ENCODE data around the gene PPP2R3B. TPM values are rescaled to one million over a fixed set of nuclear protein-coding genes. Genes with fewer than 3 reads are reported as not detected.

The PPP2R3B gene
- total and polyA plus RNA-seq, 9 donors, result 144 to 285 (median 257) TPM

DNA sequence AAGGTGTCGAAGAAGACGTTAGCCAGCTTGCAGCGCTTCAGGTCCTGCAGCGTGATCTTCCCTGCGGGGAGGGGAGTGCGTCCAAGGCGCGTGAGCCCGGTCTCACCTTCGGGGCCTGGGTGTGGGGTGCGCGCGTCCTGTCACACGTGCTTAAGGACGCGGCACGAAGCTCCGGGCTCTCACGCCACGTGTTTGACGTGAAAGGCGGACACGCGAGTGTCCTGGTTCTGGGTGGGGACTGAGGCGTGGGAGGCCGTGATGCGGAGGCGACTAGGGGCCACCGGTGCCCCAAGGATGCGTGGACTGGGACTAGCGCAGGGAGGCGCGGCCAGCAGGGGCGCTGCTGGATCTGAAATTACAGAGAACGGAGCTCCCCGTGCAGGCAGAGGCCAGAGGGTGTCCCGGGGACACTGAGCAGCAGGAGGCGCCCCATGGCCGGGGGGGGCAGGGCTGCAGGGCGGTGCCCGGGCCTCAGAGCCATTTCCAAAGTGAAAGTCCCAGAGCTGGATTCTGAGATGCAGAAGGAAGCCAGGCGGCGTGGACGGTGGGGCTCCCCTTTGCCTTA lies 47.8 kb downstream of the PPP2R3B start:
- 97% methylated on average over 40 of the region's 44 CpGs for WGBS (ENCODE audit: insufficient coverage)
- H3K9me3 ChIP-seq (replicated peaks; ENCODE audit: control insufficient read depth, low read depth, low read length), result peaks cover 32% of the 10 kb centered on the region
- no peak overlapping the region for H3K4me3 ChIP-seq (ENCODE audit: low read length)
- no peaks in the 10 kb centered on the region for H3K4me1 ChIP-seq (ENCODE audit: control insufficient read depth, insufficient read depth, low read length)
- H3K27ac ChIP-seq (ENCODE audit: low read length), result no peak overlapping the region
- H3K27me3 ChIP-seq (ENCODE audit: control insufficient read depth, insufficient read depth, low read length), result no peaks in the 10 kb centered on the region
- H3K36me3 ChIP-seq (ENCODE audit: control insufficient read depth, insufficient read depth, low read length), result peaks cover 55% of the 10 kb centered on the region
- DNase-seq, result no peak

DNA sequence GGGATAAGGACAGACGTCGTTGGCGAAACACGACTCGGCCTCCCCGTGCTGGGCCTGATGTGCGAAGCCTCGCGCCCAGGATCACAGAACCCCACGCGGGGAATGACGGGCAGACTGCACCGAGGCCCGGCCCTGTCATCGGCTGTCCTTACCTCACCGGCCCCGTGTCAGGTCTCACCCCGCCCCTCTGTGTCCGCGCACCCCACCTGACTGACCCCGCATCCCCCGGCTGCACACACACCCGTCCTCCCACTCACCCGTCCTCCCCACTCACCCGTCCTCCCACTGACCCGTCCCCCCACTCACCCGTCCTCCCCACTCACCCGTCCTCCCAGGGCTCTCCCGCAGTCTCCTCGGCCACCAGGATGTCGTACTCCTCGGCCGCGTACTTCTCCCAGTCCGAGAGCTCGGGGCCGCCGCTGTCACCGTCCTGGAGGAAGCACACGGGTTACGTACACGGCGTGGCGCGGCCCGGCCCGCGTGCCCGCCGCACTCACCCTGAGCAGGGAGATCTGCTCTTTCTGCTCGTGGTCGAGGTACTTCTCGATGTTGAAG lies 48.3 kb downstream of the PPP2R3B start:
- WGBS (ENCODE audit: insufficient coverage), result 95% methylated on average over 52 of the region's 53 CpGs
- Histone ChIP-seq H3K4me1 (ENCODE audit: control insufficient read depth, insufficient read depth, low read length) (no peaks in the 10 kb centered on the region), H3K27me3 (ENCODE audit: control insufficient read depth, insufficient read depth, low read length) (no peaks in the 10 kb centered on the region), H3K36me3 (ENCODE audit: control insufficient read depth, insufficient read depth, low read length) (peaks cover 59% of the 10 kb centered on the region), H3K27ac (ENCODE audit: low read length) (no peak overlapping the region), H3K9me3 (replicated peaks; ENCODE audit: control insufficient read depth, low read depth, low read length) (peaks cover 31% of the 10 kb centered on the region), H3K4me3 (ENCODE audit: low read length) (no peak overlapping the region)
- no peak for DNase-seq

DNA sequence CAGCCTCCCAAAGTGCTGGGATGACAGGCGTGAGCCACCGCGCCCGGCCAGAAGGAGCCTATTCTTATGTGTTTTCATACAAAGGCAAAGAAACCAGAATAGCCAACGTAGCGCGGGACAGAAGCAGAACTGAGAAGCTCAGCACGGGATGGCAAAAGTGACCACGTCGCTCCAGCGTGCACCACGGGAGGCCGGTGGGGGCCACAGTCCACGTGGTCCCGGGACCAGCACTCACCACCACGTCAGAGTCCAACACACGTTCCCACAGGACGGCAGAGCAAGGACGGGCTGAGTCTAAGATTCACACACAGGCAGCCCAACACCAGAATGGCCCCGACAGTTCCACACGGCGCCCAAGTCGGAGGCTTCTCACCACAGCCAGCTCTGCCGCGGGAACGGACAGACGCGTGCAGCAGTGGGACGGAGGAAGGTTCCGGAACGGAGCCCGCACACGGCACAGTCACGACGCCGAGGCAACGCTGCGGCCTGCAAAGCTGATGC lies 49.3 kb downstream of the PPP2R3B start:
- WGBS (ENCODE audit: insufficient coverage), result 91% methylated on average over 38 of the region's 38 CpGs
- Histone ChIP-seq H3K4me3 (ENCODE audit: low read length) (no peak overlapping the region), H3K9me3 (replicated peaks; ENCODE audit: control insufficient read depth, low read depth, low read length) (peaks cover 31% of the 10 kb centered on the region), H3K36me3 (ENCODE audit: control insufficient read depth, insufficient read depth, low read length) (peaks cover 69% of the 10 kb centered on the region), H3K27me3 (ENCODE audit: control insufficient read depth, insufficient read depth, low read length) (no peaks in the 10 kb centered on the region), H3K27ac (ENCODE audit: low read length) (no peak overlapping the region), H3K4me1 (ENCODE audit: control insufficient read depth, insufficient read depth, low read length) (no peaks in the 10 kb centered on the region)
- no peak for DNase-seq

DNA sequence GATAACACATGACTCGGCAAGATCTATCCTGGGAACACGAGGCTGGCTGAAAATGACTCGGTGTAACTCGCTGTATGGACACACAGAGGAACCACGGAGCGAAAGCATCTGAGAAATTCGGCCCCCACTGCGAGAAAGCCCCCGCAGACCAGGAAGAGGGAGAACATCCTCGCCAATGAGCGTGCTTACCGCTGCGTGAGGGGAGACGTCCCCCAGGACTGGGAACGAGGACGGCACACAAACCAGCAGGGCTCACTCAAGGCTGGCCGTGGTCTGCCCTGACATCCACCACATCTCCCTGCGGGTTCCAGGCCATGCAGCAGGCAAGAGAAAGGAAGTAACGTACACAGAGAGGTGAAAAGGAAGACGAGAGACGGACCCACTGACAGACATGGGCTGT lies 50.5 kb downstream of the PPP2R3B start:
- peaks cover 5% of the 10 kb centered on the region for H3K4me1 ChIP-seq (ENCODE audit: control insufficient read depth, insufficient read depth, low read length)
- H3K36me3 ChIP-seq (ENCODE audit: control insufficient read depth, insufficient read depth, low read length), result peaks cover 61% of the 10 kb centered on the region
- H3K4me3 ChIP-seq (ENCODE audit: low read length), result no peak overlapping the region
- H3K9me3 ChIP-seq (replicated peaks; ENCODE audit: control insufficient read depth, low read depth, low read length), result peaks cover 23% of the 10 kb centered on the region
- WGBS (ENCODE audit: insufficient coverage), result 95% methylated on average over 14 of the region's 21 CpGs
- peaks cover 6% of the 10 kb centered on the region for H3K27me3 ChIP-seq (ENCODE audit: control insufficient read depth, insufficient read depth, low read length)
- no peak for DNase-seq
- H3K27ac ChIP-seq (ENCODE audit: low read length), result no peak overlapping the region

DNA sequence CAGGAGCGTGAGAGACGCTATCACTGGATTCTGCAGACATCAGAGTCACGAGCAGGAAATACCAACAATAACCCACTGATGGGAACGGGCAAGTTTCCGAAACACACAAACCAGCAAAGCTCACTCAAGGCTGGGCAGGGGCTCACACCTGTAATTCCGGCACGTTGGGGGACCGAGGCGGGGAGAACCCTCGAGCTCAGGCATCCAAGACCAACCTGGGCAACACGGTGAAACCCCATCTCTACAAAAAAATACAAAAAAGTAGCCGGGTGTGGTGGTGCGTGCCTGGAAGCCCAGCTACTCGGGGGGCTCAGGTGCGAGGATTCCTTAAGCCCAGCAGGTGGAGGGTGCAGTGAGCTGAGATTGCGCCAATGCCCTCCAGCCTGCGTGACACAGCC lies 51.0 kb downstream of the PPP2R3B start:
- WGBS (ENCODE audit: insufficient coverage), result 100% methylated on average over 7 of the region's 17 CpGs
- peaks cover 9% of the 10 kb centered on the region for H3K4me1 ChIP-seq (ENCODE audit: control insufficient read depth, insufficient read depth, low read length)
- no peak overlapping the region for H3K27ac ChIP-seq (ENCODE audit: low read length)
- H3K4me3 ChIP-seq (ENCODE audit: low read length), result no peak overlapping the region
- DNase-seq, result no peak
- peaks cover 23% of the 10 kb centered on the region for H3K9me3 ChIP-seq (replicated peaks; ENCODE audit: control insufficient read depth, low read depth, low read length)
- H3K27me3 ChIP-seq (ENCODE audit: control insufficient read depth, insufficient read depth, low read length), result peaks cover 10% of the 10 kb centered on the region
- peaks cover 59% of the 10 kb centered on the region for H3K36me3 ChIP-seq (ENCODE audit: control insufficient read depth, insufficient read depth, low read length)

DNA sequence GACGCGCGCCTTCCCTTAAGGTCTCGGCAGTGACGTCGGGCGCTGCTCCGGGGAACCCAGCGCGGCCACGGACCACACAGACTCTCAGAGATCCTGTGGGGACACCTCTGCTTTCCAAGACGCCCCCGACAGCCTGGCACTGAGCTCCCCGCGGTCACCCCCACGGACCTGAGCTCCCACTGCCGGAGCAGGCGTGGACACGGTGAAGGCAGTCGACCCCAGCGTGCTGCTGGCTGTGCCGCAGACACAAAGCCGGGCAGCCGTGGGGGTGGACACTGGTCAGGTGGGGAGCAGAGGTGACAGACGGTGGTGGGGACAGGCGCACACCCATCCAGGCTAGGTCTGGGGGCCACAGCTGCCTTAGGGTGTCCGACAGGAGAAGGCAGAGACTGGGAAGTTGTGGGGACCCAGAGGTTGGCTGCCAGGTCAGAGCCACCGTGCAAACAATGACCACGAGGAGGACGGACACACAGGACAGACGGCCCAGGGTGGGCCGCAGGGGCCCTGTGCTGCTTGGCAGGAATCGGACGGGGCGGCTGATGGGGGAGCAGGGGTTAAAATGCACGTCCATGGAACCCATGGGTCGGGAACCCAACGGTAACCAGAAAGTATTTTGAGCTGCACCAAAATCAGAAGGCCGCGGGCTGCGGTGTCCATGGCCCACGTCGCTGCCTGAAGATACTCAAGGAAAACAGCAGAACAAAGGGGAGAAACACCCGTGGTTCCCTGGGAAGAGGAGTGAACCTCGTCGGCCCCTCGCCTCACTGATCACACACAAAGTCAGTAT lies 51.5 kb downstream of the PPP2R3B start:
- Histone ChIP-seq H3K4me3 (ENCODE audit: low read length) (no peak overlapping the region), H3K27ac (ENCODE audit: low read length) (no peak overlapping the region), H3K9me3 (replicated peaks; ENCODE audit: control insufficient read depth, low read depth, low read length) (peaks cover 23% of the 10 kb centered on the region), H3K36me3 (ENCODE audit: control insufficient read depth, insufficient read depth, low read length) (peaks cover 59% of the 10 kb centered on the region), H3K4me1 (ENCODE audit: control insufficient read depth, insufficient read depth, low read length) (peaks cover 11% of the 10 kb centered on the region), H3K27me3 (ENCODE audit: control insufficient read depth, insufficient read depth, low read length) (peaks cover 16% of the 10 kb centered on the region)
- 96% methylated on average over 45 of the region's 47 CpGs for WGBS (ENCODE audit: insufficient coverage)
- no peak for DNase-seq

DNA sequence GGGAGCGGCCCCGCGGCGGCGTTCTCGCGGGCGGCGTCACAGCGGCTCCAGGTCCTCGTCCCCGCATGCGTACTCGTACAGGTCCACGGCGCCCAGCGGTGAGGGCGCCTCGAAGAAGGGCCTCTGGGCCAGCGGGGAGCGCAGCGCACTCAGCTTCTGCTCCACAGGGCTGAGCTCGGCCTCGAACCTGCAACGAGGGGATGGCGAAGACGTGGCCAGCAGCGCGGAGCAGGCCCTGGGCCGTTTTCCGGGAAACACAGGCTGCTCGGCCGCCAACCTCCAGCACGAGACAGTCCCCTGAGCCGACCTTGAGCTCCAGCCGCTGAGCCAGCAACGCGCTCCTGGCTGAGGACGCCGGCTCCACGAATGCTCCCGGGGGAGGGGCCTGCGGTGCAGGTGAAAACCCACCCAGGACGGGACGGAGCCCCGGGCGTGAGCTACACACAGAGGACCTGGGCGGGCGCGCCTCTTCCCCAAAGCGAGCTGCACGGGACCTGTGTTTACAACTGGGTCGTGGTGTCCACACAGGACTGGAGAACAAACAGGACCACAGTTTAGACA lies 52.3 kb downstream of the PPP2R3B start:
- Histone ChIP-seq H3K4me3 (ENCODE audit: low read length) (no peak overlapping the region), H3K36me3 (ENCODE audit: control insufficient read depth, insufficient read depth, low read length) (peaks cover 59% of the 10 kb centered on the region), H3K27me3 (ENCODE audit: control insufficient read depth, insufficient read depth, low read length) (peaks cover 16% of the 10 kb centered on the region), H3K27ac (ENCODE audit: low read length) (no peak overlapping the region), H3K9me3 (replicated peaks; ENCODE audit: control insufficient read depth, low read depth, low read length) (peaks cover 23% of the 10 kb centered on the region), H3K4me1 (ENCODE audit: control insufficient read depth, insufficient read depth, low read length) (peaks cover 11% of the 10 kb centered on the region)
- WGBS (ENCODE audit: insufficient coverage), result 90% methylated on average over 53 of the region's 53 CpGs
- DNase-seq, result no peak

DNA sequence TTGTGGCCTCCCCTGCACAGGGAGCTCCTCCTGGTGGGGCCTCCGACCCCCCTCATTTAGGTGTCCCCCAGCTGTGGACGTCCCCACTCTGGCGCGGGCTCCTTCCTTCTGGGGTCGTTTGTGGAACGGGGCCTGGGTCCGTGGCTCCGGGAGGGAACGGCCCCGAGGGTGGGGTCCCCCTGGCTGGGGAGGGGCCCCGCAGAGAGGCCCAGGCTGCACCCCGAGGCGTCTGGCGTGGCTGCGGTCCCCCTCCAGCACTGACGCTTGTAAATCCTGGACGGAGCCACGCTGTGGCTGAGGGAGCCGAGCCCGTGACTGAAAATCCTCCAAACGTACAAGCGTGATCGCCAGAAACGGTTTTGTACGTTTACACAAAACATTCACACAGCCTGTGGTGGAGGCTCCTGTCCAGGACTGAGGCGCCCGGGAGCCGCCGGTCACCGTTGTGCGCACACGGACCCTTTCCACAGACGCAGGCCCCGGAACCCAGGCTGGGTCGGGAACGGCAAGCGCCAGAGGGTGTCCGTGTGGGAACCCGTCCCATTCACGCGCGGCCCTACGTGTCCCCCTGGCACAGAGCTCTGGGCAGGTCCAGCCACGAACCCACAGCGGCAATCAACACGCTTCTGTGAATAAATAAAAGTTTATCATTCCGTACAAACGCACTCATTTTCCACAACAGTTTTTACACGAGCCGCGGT lies 52.9 kb downstream of the PPP2R3B start:
- peaks cover 11% of the 10 kb centered on the region for H3K4me1 ChIP-seq (ENCODE audit: control insufficient read depth, insufficient read depth, low read length)
- H3K36me3 ChIP-seq (ENCODE audit: control insufficient read depth, insufficient read depth, low read length), result peaks cover 56% of the 10 kb centered on the region
- no peak overlapping the region for H3K4me3 ChIP-seq (ENCODE audit: low read length)
- DNase-seq, result no peak
- WGBS (ENCODE audit: insufficient coverage), result 92% methylated on average over 45 of the region's 51 CpGs
- no peak overlapping the region for H3K27ac ChIP-seq (ENCODE audit: low read length)
- peaks cover 23% of the 10 kb centered on the region for H3K9me3 ChIP-seq (replicated peaks; ENCODE audit: control insufficient read depth, low read depth, low read length)
- H3K27me3 ChIP-seq (ENCODE audit: control insufficient read depth, insufficient read depth, low read length), result peaks cover 16% of the 10 kb centered on the region

DNA sequence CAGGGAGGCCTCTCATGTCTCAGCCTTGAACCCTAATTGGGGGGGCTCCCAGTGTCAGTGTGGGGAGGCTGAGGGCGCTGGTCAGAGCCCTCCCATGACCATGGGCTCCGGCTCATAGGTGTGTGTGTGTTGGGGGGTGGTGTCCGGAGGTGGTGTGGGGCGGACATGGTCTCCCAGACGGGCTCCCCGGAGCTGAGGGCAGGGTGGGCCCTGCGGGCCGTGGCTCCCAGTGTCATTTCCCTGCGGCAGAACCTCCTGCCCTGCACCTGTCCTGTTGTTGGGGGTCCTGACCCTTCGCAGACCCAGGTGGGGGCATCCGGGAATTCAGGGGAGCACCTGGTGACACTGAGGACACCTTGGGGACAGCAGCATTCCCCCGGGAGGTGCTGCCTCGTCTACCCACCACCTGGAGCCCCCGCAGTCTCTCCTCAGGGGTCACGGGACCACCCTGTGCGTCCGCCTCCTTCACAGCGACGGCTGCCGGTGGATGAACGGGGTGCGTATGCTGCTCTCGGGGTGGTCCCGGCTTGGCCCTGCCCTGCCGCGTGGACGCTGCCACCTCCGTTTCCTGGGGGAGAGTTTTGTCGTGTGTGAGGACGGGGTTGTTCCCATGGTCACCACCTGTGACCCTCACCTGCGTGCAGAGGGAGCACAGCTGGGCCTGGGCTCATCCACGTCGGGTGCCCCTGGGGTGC lies 53.6 kb downstream of the PPP2R3B start:
- Histone ChIP-seq H3K4me3 (ENCODE audit: low read length) (no peak overlapping the region), H3K27me3 (ENCODE audit: control insufficient read depth, insufficient read depth, low read length) (peaks cover 16% of the 10 kb centered on the region), H3K4me1 (ENCODE audit: control insufficient read depth, insufficient read depth, low read length) (peaks cover 11% of the 10 kb centered on the region), H3K9me3 (replicated peaks; ENCODE audit: control insufficient read depth, low read depth, low read length) (peaks cover 22% of the 10 kb centered on the region), H3K36me3 (ENCODE audit: control insufficient read depth, insufficient read depth, low read length) (peaks cover 49% of the 10 kb centered on the region), H3K27ac (ENCODE audit: low read length) (no peak overlapping the region)
- WGBS (ENCODE audit: insufficient coverage), result 93% methylated on average over 31 of the region's 33 CpGs
- DNase-seq, result no peak

All from muscle of leg (tissue), 11 donors.